HCT116 (cell line): ENCODE measurements around the gene FAM83D. TPM values are rescaled to one million over a fixed set of nuclear protein-coding genes. Genes with fewer than 3 reads are reported as not detected.

Source experiments
- ATAC-seq: fragments of 200-7000 bp; cut with Tn5 transposase; 2 replicates; pipeline ENCODE4 v1.9.1; 2020; ENCODE audit warnings: mild to moderate bottlenecking, moderate library complexity
- BruUV-seq: library from RNA; stranded (reverse); fragments of 400-500 nt; replicated peaks from 2 replicates; lab custom pipeline; 2021; lab: Mats Ljungman, UMichigan
- CTCF ChIA-PET: fragments of 300-600 bp; sonication (Branson Sonifier 250); formaldehyde crosslinking; loops from one replicate; lab custom pipeline; 2021; ENCODE audit warnings: antibody characterized with exemption; lab: Charles Lee
- POLR2A ChIA-PET: fragments of 300-600, 350-600 bp; sonication (Branson Sonifier 250); formaldehyde crosslinking; loops from one replicate; lab custom pipeline; 2021; ENCODE audit warnings: antibody characterized with exemption; lab: Charles Lee
- RAD21 ChIA-PET, 2 experiments: fragments of 300-600 bp; sonication (Branson Sonifier 250); formaldehyde crosslinking; loops; one replicate each; lab custom pipeline; 2023; ENCODE audit warnings: low total read pairs in 2 of 2; ENCODE audit not compliant: uncharacterized antibody in 2 of 2, unreplicated experiment in 2 of 2, low non-redundant PET in 1 of 2; lab: Charles Lee
- DNase-seq: peaks from one replicate; pipeline ENCODE4 v3.0.0-alpha.2; 2010; ENCODE audit warnings: low read depth, low spot score
- H2AFZ ChIP-seq: fragments of 200-600 bp; shearing (Covaris generic), sonication (generic); 2 replicates; pipeline ENCODE4 v1.6.1; 2017; ENCODE audit warnings: low read depth, mixed run types, mixed read lengths, antibody characterized with exemption, low read length; ENCODE audit not compliant: poor library complexity, severe bottlenecking
- H3K27ac ChIP-seq: 2 replicates; pipeline ENCODE4 v1.5.1; 2012; ENCODE audit warnings: low read depth, low read length
- H3K27me3 ChIP-seq: fragments of 200-600 bp; sonication (generic); 2 replicates; pipeline ENCODE4 v1.6.1; 2016; ENCODE audit warnings: mixed run types, low read length, mixed read lengths; ENCODE audit not compliant: insufficient read depth
- H3K36me3 ChIP-seq, 2 experiments: fragments of 200-500 bp in 1 of 2; fragments of 200-600 bp in 1 of 2; sonication (Bioruptor generic) in 1 of 2; sonication (generic) in 1 of 2; 2 replicates each; pipeline versions ENCODE4 v1.5.1 to v1.6.1; 2014 to 2016; ENCODE audit warnings: low read length in 2 of 2, inconsistent platforms in 1 of 2, mixed read lengths in 1 of 2, mixed run types in 1 of 2; ENCODE audit not compliant: insufficient read depth in 2 of 2, control insufficient read depth in 1 of 2
- H3K4me1 ChIP-seq, 2 experiments: fragments of 200-600 bp in 1 of 2; sonication (generic) in 1 of 2; 2 replicates each; pipeline versions ENCODE4 v1.5.1 to v1.6.1; 2012 to 2017; ENCODE audit warnings: low read length in 2 of 2, inconsistent platforms in 1 of 2, mild to moderate bottlenecking in 1 of 2, mixed read lengths in 1 of 2, mixed run types in 1 of 2, moderate library complexity in 1 of 2; ENCODE audit not compliant: insufficient read depth in 2 of 2, control insufficient read depth in 1 of 2
- H3K4me2 ChIP-seq: fragments of 200-600 bp; sonication (generic); 2 replicates; pipeline ENCODE4 v1.6.1; 2017; ENCODE audit warnings: mixed run types, low read length, mixed read lengths
- H3K4me3 ChIP-seq, 2 experiments: fragments of 200-600 bp in 1 of 2; sonication (generic) in 1 of 2; replicated peaks in 1 of 2; 2 replicates each; pipeline ENCODE4 v1.5.1; 2011 to 2016; ENCODE audit warnings: low read length in 2 of 2, control low read depth in 1 of 2, low read depth in 1 of 2, mild to moderate bottlenecking in 1 of 2, mixed read lengths in 1 of 2, mixed run types in 1 of 2
- H3K79me2 ChIP-seq: fragments of 200-600 bp; sonication (generic); 2 replicates; pipeline ENCODE4 v1.6.1; 2017; ENCODE audit warnings: mild to moderate bottlenecking, mixed run types, low read length, moderate library complexity, mixed read lengths; ENCODE audit not compliant: insufficient read depth
- H3K9ac ChIP-seq: fragments of 200-600 bp; sonication (generic); 2 replicates; pipeline ENCODE4 v1.6.1; 2016; ENCODE audit warnings: low read length, mixed read lengths
- H3K9me2 ChIP-seq: fragments of 200-600 bp; sonication (generic), shearing (Covaris generic); 2 replicates; pipeline ENCODE4 v1.6.1; 2017; ENCODE audit warnings: mixed run types, mild to moderate bottlenecking, moderate library complexity; ENCODE audit not compliant: insufficient read depth
- H3K9me3 ChIP-seq, 2 experiments: fragments of 200-500 bp in 1 of 2; fragments of 200-600 bp in 1 of 2; sonication (Bioruptor generic) in 1 of 2; sonication (generic) in 1 of 2; 2 replicates each; pipeline ENCODE4 v1.6.1; 2014 to 2017; ENCODE audit warnings: low read length in 2 of 2, mixed read lengths in 2 of 2, inconsistent platforms in 1 of 2, low read depth in 1 of 2, mild to moderate bottlenecking in 1 of 2, mixed run types in 1 of 2, moderate library complexity in 1 of 2; ENCODE audit not compliant: control insufficient read depth in 1 of 2, insufficient read depth in 1 of 2
- H4K20me1 ChIP-seq: fragments of 200-600 bp; sonication (generic), shearing (Covaris generic); 2 replicates; pipeline ENCODE4 v1.6.1; 2017; ENCODE audit warnings: mixed run types, mild to moderate bottlenecking, moderate library complexity; ENCODE audit not compliant: insufficient read depth
- ATF3 ChIP-seq: IDR thresholded peaks from 2 replicates; pipeline ENCODE4 v1.6.1; 2012
- CBX3 ChIP-seq: IDR thresholded peaks from 2 replicates; pipeline ENCODE4 v1.6.1; 2012; ENCODE audit warnings: low read depth
- EZH2 ChIP-seq: fragments of 200-600 bp; sonication (generic); IDR thresholded peaks from 2 replicates; pipeline ENCODE4 v1.6.1; 2017; ENCODE audit warnings: antibody characterized with exemption, mixed run types
- FOSL1 ChIP-seq: IDR thresholded peaks from 2 replicates; pipeline ENCODE4 v1.6.1; 2012; ENCODE audit warnings: low read depth
- SIN3A ChIP-seq: IDR thresholded peaks from 2 replicates; pipeline ENCODE4 v1.6.1; 2012; ENCODE audit warnings: low read depth
- SRF ChIP-seq: IDR thresholded peaks from 2 replicates; pipeline ENCODE4 v1.6.1; 2012; ENCODE audit warnings: low read depth
- ZBTB33 ChIP-seq: IDR thresholded peaks from 2 replicates; pipeline ENCODE4 v1.6.1; 2011; ENCODE audit warnings: mild to moderate bottlenecking, low read length, moderate library complexity; ENCODE audit not compliant: insufficient replicate concordance; ENCODE audit errors: extremely low read depth
- ZFX ChIP-seq: fragments of 450-650 bp; IDR thresholded peaks from 2 replicates; pipeline ENCODE4 v1.6.1; 2017
- ZNF274 ChIP-seq: fragments of 200-500 bp; sonication (Bioruptor generic); IDR thresholded peaks from 2 replicates; pipeline ENCODE4 v1.6.1; 2014; ENCODE audit warnings: mild to moderate bottlenecking, low read depth, low read length, inconsistent platforms
- intact Hi-C: fragments of 100-400 bp; cut with micrococcal nuclease; formaldehyde crosslinking; loops from 2 replicates; pipeline ENCODE4 v1.10.0; 2022
- total RNA-seq: library from RNA; stranded (reverse); gene quantifications from one replicate; pipeline ENCODE4 v1.2.1, GENCODE V29; 2021; ENCODE audit not compliant: unreplicated experiment

The FAM83D gene
- total RNA-seq, 1 experiment from 2014 or later = 51.1 TPM

DNA sequence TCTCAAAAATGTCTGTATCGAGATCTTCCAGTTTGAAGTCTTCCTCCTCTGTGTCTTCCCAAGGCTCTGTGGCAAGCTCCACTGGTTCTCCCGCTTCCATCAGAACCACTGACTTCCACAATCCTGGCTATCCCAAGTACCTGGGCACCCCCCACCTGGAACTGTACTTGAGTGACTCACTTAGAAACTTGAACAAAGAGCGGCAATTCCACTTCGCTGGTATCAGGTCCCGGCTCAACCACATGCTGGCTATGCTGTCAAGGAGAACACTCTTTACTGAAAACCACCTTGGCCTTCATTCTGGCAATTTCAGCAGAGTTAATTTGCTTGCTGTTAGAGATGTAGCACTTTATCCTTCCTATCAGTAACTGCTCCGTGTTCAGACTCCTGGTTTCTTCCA, 25.9 kb downstream of the FAM83D start:
- Histone ChIP-seq H3K9me2 (no peaks in the 10 kb centered on the region), H3K4me1 (no peaks in the 10 kb centered on the region), H3K4me2 (no peak overlapping the region), H3K4me3 (no peak overlapping the region), H3K9me3 (no peaks in the 10 kb centered on the region), H2AFZ (no peak overlapping the region), H3K9ac (no peak overlapping the region), H3K36me3 (peaks cover 46 to 50% of the 10 kb centered on the region in 2 experiments), H3K79me2 (peaks cover 31% of the 10 kb centered on the region), H4K20me1 (no peaks in the 10 kb centered on the region), H3K27me3 (no peaks in the 10 kb centered on the region), H3K27ac (no peak overlapping the region)
- ChIA-PET CTCF (no interaction called here), RAD21 (no interaction called here), POLR2A (no interaction called here)
- BruUV-seq = no TSS peak
- TF ChIP-seq ZNF274 = no peak
- TF ChIP-seq FOSL1 = no peak
- TF ChIP-seq CBX3 = no peak
- TF ChIP-seq ATF3 = no peak
- TF ChIP-seq ZFX = no peak
- no peak for TF ChIP-seq SRF
- TF ChIP-seq EZH2 = no peak
- TF ChIP-seq SIN3A = no peak
- intact Hi-C loops = no loop called here
- ATAC-seq (no peak), DNase-seq (no peak)

DNA sequence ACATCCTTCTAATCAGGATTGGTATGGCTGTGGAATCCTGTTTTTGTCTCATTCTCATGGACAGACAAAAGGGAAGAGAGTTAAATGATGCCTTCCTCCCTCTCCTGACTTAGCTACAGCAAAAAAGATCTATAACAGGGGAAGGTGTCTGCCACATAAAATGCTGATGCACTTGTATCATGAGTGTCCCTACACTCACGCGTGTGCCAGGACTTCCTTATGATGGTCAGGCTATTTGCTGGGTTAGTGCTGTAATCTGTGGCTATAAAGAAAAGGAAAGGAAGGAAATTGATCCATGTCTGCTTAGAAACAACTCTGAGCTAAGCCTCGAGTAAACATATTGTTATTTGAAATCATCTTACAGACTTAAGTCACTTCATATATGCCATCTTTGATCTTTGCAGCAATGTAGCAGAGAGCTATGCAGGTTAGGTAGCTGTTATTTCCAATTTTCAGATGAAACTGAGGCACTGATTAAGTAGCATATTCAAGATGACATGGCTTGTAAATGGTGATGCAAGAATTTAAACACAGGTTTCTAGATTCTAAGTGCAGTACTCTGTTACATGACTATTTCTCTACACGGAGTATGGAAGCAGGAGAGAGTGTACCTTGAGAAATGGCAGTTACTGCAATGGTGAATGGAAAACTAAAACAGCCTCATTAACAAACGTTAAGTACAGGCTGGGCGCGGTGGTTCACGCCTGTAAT, 27.6 kb downstream of the FAM83D start:
- no peak for DNase-seq
- RAD21 ChIA-PET = no interaction called here
- Histone ChIP-seq H3K9ac (no peak overlapping the region), H3K27ac (no peak overlapping the region), H2AFZ (no peak overlapping the region), H3K9me2 (no peaks in the 10 kb centered on the region), H3K9me3 (no peaks in the 10 kb centered on the region), H3K79me2 (peaks cover 15% of the 10 kb centered on the region), H3K4me2 (no peak overlapping the region), H4K20me1 (no peaks in the 10 kb centered on the region), H3K4me3 (no peak overlapping the region), H3K4me1 (no peaks in the 10 kb centered on the region), H3K27me3 (no peaks in the 10 kb centered on the region), H3K36me3 (peaks cover 34 to 36% of the 10 kb centered on the region in 2 experiments; a peak in 3 of 4 replicates)
- TF ChIP-seq ZBTB33 = no peak
- TF ChIP-seq SIN3A = no peak
- no peak for TF ChIP-seq ATF3
- TF ChIP-seq ZFX = no peak
- BruUV-seq = no TSS peak
- POLR2A ChIA-PET = interaction anchor here (1.4 kb wide), 1 partner anchor 8 kb away, joined by 5 read pairs; the partner anchor contains the start of gene DHX35
- no peak for ATAC-seq
- intact Hi-C loops = no loop called here
- CTCF ChIA-PET = interaction anchor here (0.9 kb wide), 1 partner anchor 8 kb away, joined by 3 read pairs; no protein-coding TSS in a partner anchor
